ENCODE data around the gene NALCN.

NALCN gene

DNA sequence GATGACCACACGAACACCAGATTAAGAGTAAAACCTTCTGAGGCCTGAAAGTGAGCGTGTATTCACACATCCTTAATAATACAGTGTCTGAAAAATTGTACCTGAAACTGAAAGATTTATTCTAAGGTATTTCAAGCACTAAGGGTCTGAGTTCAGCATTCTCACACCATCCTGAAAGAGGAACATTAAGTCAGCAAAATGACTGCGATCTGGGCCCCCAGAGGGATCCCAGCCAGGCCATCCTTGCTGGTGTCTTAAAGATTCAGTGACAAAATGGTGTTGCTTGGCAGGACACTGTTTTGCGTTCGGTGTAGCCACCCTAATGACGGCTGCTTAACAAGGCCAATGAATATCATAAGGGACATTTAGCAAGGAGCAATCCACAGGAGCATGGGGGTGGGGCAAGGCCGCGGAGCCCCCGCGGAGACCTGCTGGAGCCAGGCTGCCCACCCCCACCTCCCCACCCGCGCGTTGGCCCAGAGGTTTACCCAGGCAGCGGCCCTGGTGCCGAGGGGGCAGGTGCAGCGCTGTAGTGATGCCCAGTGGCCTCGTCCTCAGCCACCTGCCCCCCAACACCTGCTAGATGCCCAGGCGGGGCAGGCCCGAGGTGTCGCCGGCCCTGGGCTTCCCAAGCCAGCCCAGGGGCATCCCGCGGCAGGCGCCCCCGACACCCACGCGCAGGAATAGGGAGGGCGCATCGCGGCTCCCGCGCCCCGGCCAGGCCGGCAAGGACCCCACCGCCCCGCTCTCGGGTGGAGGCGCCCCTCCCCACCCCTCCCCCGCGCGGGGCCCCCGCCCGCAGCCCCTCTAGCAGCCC lies 742 bp downstream of the NALCN start:
- no peak for DNase-seq (ENCODE audit: low read depth)

- DNase-seq (ENCODE audit: low read depth) = no peak
Observed at GRCh38 chr13:101412076-101412475, 4.2 kb downstream of the NALCN start.

- DNase-seq (ENCODE audit: low read depth) = no peak
Observed at GRCh38 chr13:101408992-101409656, 7.2 kb downstream of the NALCN start.

- DNase-seq (ENCODE audit: low read depth) = no peak
Observed at GRCh38 chr13:101408154-101408553, 8.2 kb downstream of the NALCN start.

DNA sequence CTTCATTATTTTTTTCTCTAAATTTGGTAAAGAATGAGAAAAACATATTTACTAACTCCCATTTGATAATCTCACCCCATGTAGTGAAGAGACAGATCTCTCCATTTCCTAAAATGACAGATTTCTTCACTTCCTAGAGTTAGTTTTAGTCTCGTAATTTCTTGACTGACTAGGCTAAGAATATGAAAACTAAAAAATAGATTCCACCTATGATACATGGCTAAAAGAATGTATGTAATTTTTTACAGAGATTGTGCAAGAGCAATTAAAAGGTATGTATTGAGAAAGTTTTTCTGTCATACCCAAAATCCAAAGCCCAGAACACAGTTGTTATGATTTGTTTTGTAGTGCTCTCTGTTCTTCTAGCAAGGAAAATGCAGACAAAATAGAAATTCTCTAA lies 9.5 kb downstream of the NALCN start:
- no peak for DNase-seq (ENCODE audit: low read depth)

GRCh38 chr13:101401196-101401595 lies 15.1 kb downstream of the NALCN start:
- DNase-seq (ENCODE audit: low read depth) = no peak

DNA sequence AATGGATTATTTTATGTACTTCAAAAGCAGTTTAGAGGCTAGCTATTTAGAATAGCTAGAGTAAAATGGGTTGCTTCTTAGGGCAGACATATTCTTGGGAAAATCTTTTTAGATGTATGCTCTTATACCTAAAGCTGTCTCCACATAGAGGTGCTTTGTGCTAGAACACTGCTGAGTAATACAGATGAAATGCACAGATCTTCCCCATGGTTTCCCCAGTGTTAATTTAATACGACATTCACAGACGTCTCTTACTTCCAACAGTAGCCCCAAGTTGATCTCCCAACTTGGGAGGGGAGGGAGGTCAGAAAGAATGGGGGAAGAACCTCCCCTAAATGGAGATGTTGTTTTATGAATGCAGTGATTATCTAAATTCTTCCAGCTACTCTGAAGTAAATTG lies 16.9 kb downstream of the NALCN start:
- no peak for DNase-seq (ENCODE audit: low read depth)

DNA sequence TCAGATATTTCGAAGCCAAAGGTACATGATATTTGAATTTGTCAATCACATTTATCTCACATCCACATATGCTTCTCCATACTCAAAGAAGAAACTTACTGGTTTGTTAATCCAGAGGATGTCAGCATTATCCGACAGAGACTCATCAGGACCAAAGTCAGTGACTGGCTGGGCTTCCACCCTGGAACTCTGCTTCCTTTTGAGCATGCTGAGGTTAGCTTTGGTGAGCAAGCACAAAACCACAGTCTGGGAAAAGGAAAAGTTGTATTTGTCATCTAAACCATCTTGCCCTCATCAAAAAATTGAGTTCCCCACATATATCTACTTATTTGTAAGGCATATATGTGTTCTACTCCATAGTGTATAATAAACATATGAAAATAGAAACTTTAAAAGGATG lies 17.4 kb downstream of the NALCN start:
- no peak for DNase-seq (ENCODE audit: low read depth)

GRCh38 chr13:101398191-101398590 lies 18.1 kb downstream of the NALCN start:
- DNase-seq (ENCODE audit: low read depth) = no peak

DNA sequence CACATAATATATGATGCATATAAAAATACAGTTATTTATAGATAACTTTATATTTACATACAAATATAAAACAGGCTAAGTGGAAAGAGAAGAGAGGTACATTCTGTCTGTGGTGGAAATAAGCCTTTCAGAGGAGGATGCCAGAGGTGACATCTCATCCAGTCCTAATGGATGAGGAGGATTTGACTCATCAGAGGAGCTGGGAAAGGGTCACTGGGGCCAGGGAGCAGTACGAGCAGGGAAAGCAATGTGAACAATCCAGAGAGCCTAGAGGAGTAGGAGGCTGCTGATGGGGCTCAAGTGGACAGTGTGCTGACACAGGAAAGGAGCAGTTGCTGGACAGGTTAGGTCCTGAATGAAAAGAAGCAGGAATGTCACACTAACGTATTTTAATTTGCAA lies 18.6 kb downstream of the NALCN start:
- no peak for DNase-seq (ENCODE audit: low read depth)

DNA sequence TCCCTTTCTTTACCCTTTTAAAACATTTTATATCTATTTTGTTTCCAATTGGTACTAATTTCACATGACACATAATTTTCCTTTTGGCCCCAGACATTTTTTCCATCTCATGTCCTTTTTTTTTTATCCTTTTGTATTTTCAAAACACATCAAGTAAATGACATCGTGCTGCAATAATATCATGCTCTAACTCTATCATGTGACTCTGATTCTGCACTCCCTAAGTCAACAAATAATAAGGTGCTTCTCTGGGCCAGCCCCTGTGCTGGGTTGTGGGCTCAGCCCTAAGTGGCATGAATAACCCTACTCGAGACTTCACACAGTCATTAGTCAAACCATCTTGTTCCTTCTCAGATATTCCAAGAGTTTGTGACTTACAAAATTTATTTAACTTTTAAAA lies 21.7 kb downstream of the NALCN start:
- DNase-seq (ENCODE audit: low read depth) = no peak

GRCh38 chr13:101393140-101393539 lies 23.2 kb downstream of the NALCN start:
- no peak for DNase-seq (ENCODE audit: low read depth)

- DNase-seq (ENCODE audit: low read depth) = no peak
Observed at GRCh38 chr13:101390461-101390860, 25.8 kb downstream of the NALCN start.

- no peak for DNase-seq (ENCODE audit: low read depth)
Observed at GRCh38 chr13:101384929-101385328, 31.4 kb downstream of the NALCN start.

DNA sequence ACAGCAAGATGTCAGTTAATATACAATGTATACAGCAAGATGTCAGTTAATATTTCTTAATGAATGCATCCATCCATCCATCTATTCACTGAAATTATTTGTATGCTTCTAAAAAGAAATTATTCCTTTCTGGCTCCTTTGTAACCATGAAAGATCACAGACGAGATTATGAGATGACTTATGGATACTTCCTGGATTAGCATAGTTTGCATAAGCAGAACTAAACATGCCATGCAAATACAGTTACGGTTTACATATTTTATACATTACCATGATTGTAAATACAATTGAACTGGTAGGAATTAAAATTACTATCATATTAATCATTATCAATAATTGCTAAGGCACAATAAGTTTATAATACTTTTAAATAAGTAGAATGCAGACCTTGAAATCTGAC lies 32.7 kb downstream of the NALCN start:
- DNase-seq (ENCODE audit: low read depth) = no peak

DNA sequence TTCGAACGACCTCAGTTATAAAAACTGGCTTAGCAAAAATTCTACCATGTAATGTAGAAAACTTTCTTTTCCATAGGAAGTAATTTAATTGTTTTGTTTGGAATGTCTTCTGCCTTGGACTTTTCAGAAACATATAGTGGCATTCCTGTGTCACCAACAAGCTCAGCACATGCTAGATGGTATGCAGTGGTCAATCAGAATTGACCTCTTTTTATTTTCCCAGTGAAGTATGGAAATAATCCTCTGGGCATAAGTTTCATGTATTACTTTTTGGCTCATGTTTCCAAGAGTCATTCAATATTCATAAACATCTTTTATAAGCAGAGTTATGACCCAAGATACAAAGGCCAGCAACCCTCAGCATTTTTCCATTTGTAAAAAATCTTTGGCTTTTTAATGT lies 33.6 kb downstream of the NALCN start:
- DNase-seq (ENCODE audit: low read depth) = no peak

- no peak for DNase-seq (ENCODE audit: low read depth)
Observed at GRCh38 chr13:101382086-101382485, 34.2 kb downstream of the NALCN start.

DNA sequence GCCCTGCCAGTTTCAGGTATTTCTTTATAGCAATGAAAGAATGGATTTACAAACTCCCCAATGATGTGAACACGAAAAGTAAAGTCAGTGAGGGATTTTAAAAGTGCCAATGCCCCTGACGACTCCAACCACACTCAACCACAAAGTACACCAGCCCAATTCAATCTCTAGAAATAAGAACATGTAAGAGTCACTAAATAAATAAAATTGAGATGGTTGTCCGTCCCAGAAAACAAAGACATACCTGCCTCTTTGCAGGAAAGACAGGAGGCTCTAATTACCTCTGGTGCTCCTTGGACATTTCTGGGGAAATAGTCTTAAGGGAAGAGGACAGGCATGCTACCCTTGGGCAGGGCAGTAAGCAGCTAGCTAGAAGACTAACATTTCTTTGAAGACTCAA lies 55.8 kb downstream of the NALCN start:
- DNase-seq (ENCODE audit: low read depth) = no peak

- DNase-seq (ENCODE audit: low read depth) = no peak
Observed at GRCh38 chr13:101354895-101355294, 61.4 kb downstream of the NALCN start.

DNA sequence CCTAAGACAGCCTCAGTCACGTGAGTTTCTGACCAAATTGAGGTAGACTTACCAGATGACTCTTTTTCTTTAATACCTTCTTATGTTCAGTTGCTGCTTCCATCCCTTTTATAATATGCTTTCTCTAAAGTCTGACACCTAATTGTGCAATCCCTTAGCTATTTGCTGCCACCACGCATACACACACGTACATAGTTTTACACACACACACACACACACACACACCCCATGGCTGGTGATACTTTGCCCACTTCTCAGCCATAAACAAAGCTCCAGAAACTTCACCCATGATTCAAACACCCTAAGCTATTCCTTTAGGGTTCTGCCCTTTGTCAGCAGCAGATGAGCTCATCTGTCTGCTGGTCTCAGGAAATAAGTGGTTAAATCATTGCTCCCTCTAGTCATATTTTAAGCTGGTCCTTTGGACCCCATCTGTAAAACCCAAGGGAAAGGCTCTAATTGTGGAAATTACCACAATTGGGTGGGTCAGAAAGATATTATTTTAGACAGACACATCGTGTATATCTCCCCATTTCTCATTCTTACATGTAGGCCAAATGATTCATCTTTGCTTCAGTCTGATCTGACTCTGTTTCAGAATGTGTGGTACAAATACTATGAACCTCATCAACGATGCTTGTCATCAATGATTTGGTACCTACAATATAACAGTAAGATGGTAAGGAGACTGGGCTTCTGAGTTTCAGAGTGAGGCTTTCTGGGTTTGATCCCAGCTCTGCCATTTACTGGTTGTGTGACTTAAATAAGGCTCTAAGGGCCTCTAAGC lies 69.2 kb downstream of the NALCN start:
- DNase-seq (ENCODE audit: low read depth) = no peak

- DNase-seq (ENCODE audit: low read depth) = no peak
Observed at GRCh38 chr13:101346161-101346560, 70.1 kb downstream of the NALCN start.

- DNase-seq (ENCODE audit: low read depth) = no peak
Observed at GRCh38 chr13:101343128-101343787, 73.0 kb downstream of the NALCN start.
